Type B pancreatic cell (in vitro differentiated cells): ENCODE results near the gene MGAT5B. TPM values are rescaled to one million over a fixed set of nuclear protein-coding genes. Genes with fewer than 3 reads are reported as not detected.

Source experiments
- DNase-seq: peaks from one replicate; pipeline ENCODE4 v3.0.0; 2021; ENCODE audit warnings: mixed read lengths; ENCODE audit not compliant: unreplicated experiment; ENCODE audit errors: extremely low spot score
- H3K27ac Mint-ChIP-seq: 2 replicates; pipeline ENCODE4 v1.8.0; 2021; ENCODE audit warnings: mild to moderate bottlenecking, mixed read lengths
- H3K27me3 Mint-ChIP-seq: 2 replicates; pipeline ENCODE4 v1.8.0; 2021; ENCODE audit warnings: mixed read lengths
- H3K36me3 Mint-ChIP-seq: 2 replicates; pipeline ENCODE4 v1.8.0; 2021; ENCODE audit warnings: mixed read lengths
- H3K4me1 Mint-ChIP-seq: one replicate; pipeline ENCODE4 v1.8.0; 2021; ENCODE audit warnings: mixed read lengths; ENCODE audit not compliant: unreplicated experiment
- H3K4me3 Mint-ChIP-seq: 2 replicates; pipeline ENCODE4 v1.8.0; 2021; ENCODE audit warnings: mild to moderate bottlenecking, mixed read lengths
- H3K9me3 Mint-ChIP-seq: 2 replicates; pipeline ENCODE4 v1.8.0; 2021; ENCODE audit warnings: mixed read lengths
- CTCF ChIP-seq: fragments of 200-600 bp; sonication (generic); conservative IDR thresholded peaks from 2 replicates; pipeline ENCODE4 v1.5.0; 2021; ENCODE audit warnings: antibody characterized with exemption, mild to moderate bottlenecking
- total RNA-seq: library from RNA; stranded (reverse); gene quantifications from 2 replicates; pipeline ENCODE4 v1.2.1, GENCODE V29; 2021; ENCODE audit warnings: low replicate concordance

The MGAT5B gene
- total RNA-seq, 1 donor from 2014 or later = 15.9 TPM

DNA sequence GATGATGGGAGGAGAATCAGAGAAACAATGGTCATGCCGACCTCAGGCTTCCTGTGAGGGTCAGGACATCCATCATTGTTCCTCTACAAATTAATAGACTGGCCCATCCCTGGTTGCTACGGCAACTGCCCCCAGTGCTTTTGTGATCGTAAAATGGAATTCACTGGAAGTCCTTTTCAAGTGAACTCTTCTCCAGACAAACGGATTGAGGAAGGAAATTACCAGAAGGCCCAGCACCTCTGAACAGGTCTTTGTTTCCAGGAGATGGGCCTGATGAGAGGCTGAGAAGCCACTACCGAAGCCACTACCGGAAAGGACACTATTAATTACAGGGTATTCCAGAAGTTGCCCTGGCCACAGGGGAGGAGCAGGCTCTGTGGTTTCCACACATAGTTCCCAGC, 126.0 kb downstream of the MGAT5B start:
- Mint-ChIP-seq H3K36me3 (no peaks in the 10 kb centered on the region), H3K27ac (peak overlapping the region; percentile 60), H3K4me3 (no peak overlapping the region), H3K4me1 (peaks cover 27% of the 10 kb centered on the region), H3K27me3 (peaks cover 13% of the 10 kb centered on the region), H3K9me3 (no peaks in the 10 kb centered on the region)
- TF ChIP-seq CTCF = no peak
- no peak for DNase-seq

GRCh38 chr17:76995387-76996105, 127.3 kb downstream of the MGAT5B start:
- Mint-ChIP-seq H3K9me3 (no peaks in the 10 kb centered on the region), H3K4me1 (peaks cover 27% of the 10 kb centered on the region), H3K27me3 (peaks cover 13% of the 10 kb centered on the region), H3K4me3 (peak overlapping the region; percentile 50), H3K36me3 (no peaks in the 10 kb centered on the region), H3K27ac (no peak overlapping the region)
- no peak for DNase-seq
- no peak for TF ChIP-seq CTCF

- no peak overlapping the region for H3K4me3 Mint-ChIP-seq
- peaks cover 29% of the 10 kb centered on the region for H3K4me1 Mint-ChIP-seq
- no peak overlapping the region for H3K27ac Mint-ChIP-seq
- H3K9me3 Mint-ChIP-seq = no peaks in the 10 kb centered on the region
- no peak for TF ChIP-seq CTCF
- no peak for DNase-seq
- no peaks in the 10 kb centered on the region for H3K36me3 Mint-ChIP-seq
- H3K27me3 Mint-ChIP-seq = peaks cover 18% of the 10 kb centered on the region
Observed at GRCh38 chr17:76996741-76997694, 128.8 kb downstream of the MGAT5B start.

GRCh38 chr17:76997981-76998531, 129.9 kb downstream of the MGAT5B start:
- Mint-ChIP-seq H3K4me3 (no peak overlapping the region), H3K27ac (no peak overlapping the region)
- no peak for DNase-seq

More at GRCh38 chr17:76997981-76998531, 129.9 kb downstream of the MGAT5B start:
- Mint-ChIP-seq H3K27me3 (peaks cover 22% of the 10 kb centered on the region), H3K36me3 (no peaks in the 10 kb centered on the region), H3K4me1 (peaks cover 37% of the 10 kb centered on the region), H3K9me3 (no peaks in the 10 kb centered on the region)
- no peak for TF ChIP-seq CTCF
